Activated T-helper 1 cell treated with anti-CD3 and anti-CD28 coated beads, Interleukin-2, amount 50 U/mL, for 16 hours (primary cell): ENCODE results near the gene STK33.

Experiments
- DNase-seq, 2 donors: peaks; one replicate each; pipeline ENCODE4 v3.0.0-alpha.2; 2020; ENCODE audit warnings: low read depth in 1 of 2, low spot score in 1 of 2

Gene STK33

GRCh38 chr11:8375932-8376331 lies 218.1 kb downstream of the STK33 start:
- DNase-seq = no peak

GRCh38 chr11:8375460-8375859 lies 218.6 kb downstream of the STK33 start:
- DNase-seq = no peak

GRCh38 chr11:8374716-8375115 lies 219.3 kb downstream of the STK33 start:
- DNase-seq = no peak

- DNase-seq = no peak
Measured at GRCh38 chr11:8373519-8374432, 220.3 kb downstream of the STK33 start.

GRCh38 chr11:8372641-8373381 lies 221.2 kb downstream of the STK33 start:
- DNase-seq = no peak

GRCh38 chr11:8371516-8371884 lies 222.5 kb downstream of the STK33 start:
- DNase-seq = no peak

- DNase-seq = no peak
Measured at GRCh38 chr11:8370812-8371515, 223.1 kb downstream of the STK33 start.

- DNase-seq = no peak
Measured at GRCh38 chr11:8369592-8370205, 224.3 kb downstream of the STK33 start.

- DNase-seq = no peak
Measured at GRCh38 chr11:8368772-8369171, 225.3 kb downstream of the STK33 start.

- no peak for DNase-seq
Measured at GRCh38 chr11:8368194-8368593, 225.8 kb downstream of the STK33 start.

- DNase-seq = no peak
Measured at GRCh38 chr11:8366316-8366715, 227.7 kb downstream of the STK33 start.

GRCh38 chr11:8365216-8365941 lies 228.6 kb downstream of the STK33 start:
- no peak for DNase-seq

GRCh38 chr11:8363921-8364320 lies 230.1 kb downstream of the STK33 start:
- no peak for DNase-seq

GRCh38 chr11:8362899-8363298 lies 231.1 kb downstream of the STK33 start:
- no peak for DNase-seq

- no peak for DNase-seq
Measured at GRCh38 chr11:8362491-8362890, 231.5 kb downstream of the STK33 start.

GRCh38 chr11:8361664-8362210 lies 232.3 kb downstream of the STK33 start:
- DNase-seq = no peak

- no peak for DNase-seq
Measured at GRCh38 chr11:8361206-8361605, 232.8 kb downstream of the STK33 start.

- no peak for DNase-seq
Measured at GRCh38 chr11:8360086-8360828, 233.8 kb downstream of the STK33 start.

GRCh38 chr11:8359521-8359920 lies 234.5 kb downstream of the STK33 start:
- no peak for DNase-seq
